ENCODE measurements around the gene GALNTL6. TPM values are rescaled to one million over a fixed set of nuclear protein-coding genes. Genes with fewer than 3 reads are reported as not detected.

The GALNTL6 gene
- total and polyA plus RNA-seq, 9 of the 15 experiments (the other 6 are each of a cell fraction or from before 2014, with no cell fraction given): 0.18 to 0.50 (median 0.29) TPM

- TF ChIP-seq E2F3 (CRISPR knock-in tag; IDR thresholded peaks at IDR 0.05) (no peak), ZNF436 (CRISPR knock-in tag; IDR thresholded peaks at IDR 0.05) (no peak), ILF3 (IDR thresholded peaks at IDR 0.05; ENCODE audit: borderline replicate concordance) (no peak)
- TF ChIP-seq, protein P1, sequence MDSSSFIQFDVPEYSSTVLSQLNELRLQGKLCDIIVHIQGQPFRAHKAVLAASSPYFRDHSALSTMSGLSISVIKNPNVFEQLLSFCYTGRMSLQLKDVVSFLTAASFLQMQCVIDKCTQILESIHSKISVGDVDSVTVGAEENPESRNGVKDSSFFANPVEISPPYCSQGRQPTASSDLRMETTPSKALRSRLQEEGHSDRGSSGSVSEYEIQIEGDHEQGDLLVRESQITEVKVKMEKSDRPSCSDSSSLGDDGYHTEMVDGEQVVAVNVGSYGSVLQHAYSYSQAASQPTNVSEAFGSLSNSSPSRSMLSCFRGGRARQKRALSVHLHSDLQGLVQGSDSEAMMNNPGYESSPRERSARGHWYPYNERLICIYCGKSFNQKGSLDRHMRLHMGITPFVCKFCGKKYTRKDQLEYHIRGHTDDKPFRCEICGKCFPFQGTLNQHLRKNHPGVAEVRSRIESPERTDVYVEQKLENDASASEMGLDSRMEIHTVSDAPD (CRISPR knock-in tag; IDR thresholded peaks at IDR 0.05): no peak
These were observed 33.9 kb upstream of the GALNTL6 start (continued) for GRCh38 chr4:171779301-171779700.

DNA sequence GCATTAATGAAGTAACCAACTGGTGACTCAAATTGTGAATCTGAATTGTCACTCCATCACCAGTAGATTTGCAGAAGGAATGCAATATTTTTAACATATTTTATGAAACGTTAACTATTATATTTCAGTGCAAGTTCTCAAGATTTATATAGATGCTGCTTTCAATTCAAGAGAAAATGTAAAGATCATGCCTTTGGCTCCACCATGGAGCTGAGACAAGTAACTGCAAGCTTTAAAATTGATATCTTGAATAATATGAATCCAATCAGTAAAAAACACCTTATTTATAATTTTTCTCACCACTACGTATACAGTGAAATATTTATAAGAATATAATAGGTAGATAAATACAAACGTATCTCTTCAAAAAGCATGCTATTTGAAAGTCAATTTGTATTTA is 27.8 kb upstream of the GALNTL6 start:
- H3K27me3 ChIP-seq (ENCODE audit: control insufficient read depth in 2 of 2, insufficient read depth in 2 of 2, low read length in 2 of 2): no peaks in the 10 kb centered on the region
- no peaks in the 10 kb centered on the region for H3K4me1 ChIP-seq (replicated peaks in 1 of 2; ENCODE audit: control insufficient read depth in 2 of 2, insufficient read depth in 2 of 2, low read length in 2 of 2)
- H3K4me3 ChIP-seq: no peak overlapping the region
- H3K36me3 ChIP-seq (ENCODE audit: control insufficient read depth, insufficient read depth, low read length): no peaks in the 10 kb centered on the region
- no peaks in the 10 kb centered on the region for H3K9me3 ChIP-seq (replicated peaks; ENCODE audit: control insufficient read depth, insufficient read depth, low read depth, low read length)
- no peak for FAIRE-seq
- H3K9ac ChIP-seq (ENCODE audit: insufficient read depth in 1 of 2, low read depth in 2 of 2, low read length in 2 of 2): no peak overlapping the region
- H3K79me2 ChIP-seq (ENCODE audit: control insufficient read depth, insufficient read depth, low read length): no peaks in the 10 kb centered on the region
- no peaks in the 10 kb centered on the region for H4K20me1 ChIP-seq (replicated peaks; ENCODE audit: control insufficient read depth, insufficient read depth, low read length)
- no peak for ATAC-seq
- DNase-seq (ENCODE audit: extremely low read depth in 1 of 4, low spot score in 3 of 4): no peak
- ChIA-PET CTCF (ENCODE audit: low intra/inter-chr PET ratio) (no interaction called here), POLR2A (no interaction called here)
- BruUV-seq (replicated peaks): no TSS peak
- in situ Hi-C loops (cut with MboI) (no loop called here), intact Hi-C loops (cut with micrococcal nuclease) (no loop called here)
- H2AFZ ChIP-seq (ENCODE audit: low read depth, low read length): no peak overlapping the region
- 4% methylated on average over 3 of the region's 3 CpGs for WGBS (ENCODE audit: insufficient coverage, low coverage, missing lambda C conversion rate)
- TF ChIP-seq ETS2 (tag; IDR thresholded peaks at IDR 0.05; ENCODE audit: borderline replicate concordance, poor library complexity, severe bottlenecking): no peak
- TF ChIP-seq HOMEZ (CRISPR knock-in tag; IDR thresholded peaks at IDR 0.05): no peak
- TF ChIP-seq ZNF75A (CRISPR knock-in tag; IDR thresholded peaks at IDR 0.05): no peak
- no peak for TF ChIP-seq ZNF586 (CRISPR knock-in tag; conservative IDR thresholded peaks at IDR 0.05)
- no peak for TF ChIP-seq ZNF668 (CRISPR knock-in tag; IDR thresholded peaks at IDR 0.05)
- no peak for TF ChIP-seq SAFB (IDR thresholded peaks at IDR 0.05; ENCODE audit: borderline replicate concordance, low read depth, low read length)
- no peak for TF ChIP-seq ZNF695 (CRISPR knock-in tag; IDR thresholded peaks at IDR 0.05)
- no peak for TF ChIP-seq SP1 (CRISPR knock-in tag; IDR thresholded peaks at IDR 0.05)
- TF ChIP-seq TRIM28 (IDR thresholded peaks at IDR 0.05): no peak
- H3K4me2 ChIP-seq (ENCODE audit: insufficient read depth, low read length): no peak overlapping the region
- H3K9me1 ChIP-seq (ENCODE audit: control insufficient read depth, insufficient read depth, low read length): no peaks in the 10 kb centered on the region
- H3K27ac ChIP-seq (ENCODE audit: extremely low read depth, low read depth, low read length): no peak overlapping the region

Data from K562 (cell line).